Stimulated activated CD8-positive, alpha-beta memory T cell treated with anti-CD3 and anti-CD28 coated beads, Interleukin-15, amount 100 ng/mL, for 48 hours (primary cell): ENCODE measurements around the gene EPHX1.
"Not testable (repeated sequence)": the region's sequence is repeated elsewhere in the genome, so short reads cannot be mapped to it uniquely, and the experiment has no call there.

Experiments used
- DNase-seq, 2 donors: peaks; one replicate each; pipeline ENCODE4 v3.0.0-alpha.2; 2020; ENCODE audit warnings: low read depth in 2 of 2

EPHX1 gene

GRCh38 chr1:225816643-225817538, 7.0 kb downstream of the EPHX1 start:
- DNase-seq = no peak

- no peak for DNase-seq
Measured at GRCh38 chr1:225817611-225818061, 7.7 kb downstream of the EPHX1 start.

- DNase-seq = no peak
Measured at GRCh38 chr1:225818229-225818628, 8.3 kb downstream of the EPHX1 start.

- no peak for DNase-seq
Measured at GRCh38 chr1:225819346-225820192, 9.6 kb downstream of the EPHX1 start.

- no peak for DNase-seq
Measured at GRCh38 chr1:225820522-225821120, 10.7 kb downstream of the EPHX1 start.

GRCh38 chr1:225822655-225823403, 12.9 kb downstream of the EPHX1 start:
- no peak for DNase-seq

GRCh38 chr1:225823811-225824261, 13.9 kb downstream of the EPHX1 start:
- no peak for DNase-seq

- no peak for DNase-seq
Measured at GRCh38 chr1:225824533-225824941, 14.6 kb downstream of the EPHX1 start.

- no peak for DNase-seq
Measured at GRCh38 chr1:225825078-225825477, 15.2 kb downstream of the EPHX1 start.

- no peak for DNase-seq
Measured at GRCh38 chr1:225825607-225826007, 15.7 kb downstream of the EPHX1 start.

- no peak for DNase-seq
Measured at GRCh38 chr1:225827076-225827475, 17.2 kb downstream of the EPHX1 start.

- DNase-seq = no peak
Measured at GRCh38 chr1:225828706-225829345, 18.9 kb downstream of the EPHX1 start.

- DNase-seq = no peak
Measured at GRCh38 chr1:225830841-225831240, 20.9 kb downstream of the EPHX1 start.

- no peak for DNase-seq
Measured at GRCh38 chr1:225834417-225835329, 24.7 kb downstream of the EPHX1 start.

- DNase-seq = no peak
Measured at GRCh38 chr1:225835856-225836255, 25.9 kb downstream of the EPHX1 start.

GRCh38 chr1:225836296-225836695, 26.4 kb downstream of the EPHX1 start:
- DNase-seq = not testable (repeated sequence)

GRCh38 chr1:225838793-225839192, 28.9 kb downstream of the EPHX1 start:
- no peak for DNase-seq

- no peak for DNase-seq
Measured at GRCh38 chr1:225840223-225840610, 30.3 kb downstream of the EPHX1 start.

- no peak for DNase-seq
Measured at GRCh38 chr1:225840713-225841112, 30.8 kb downstream of the EPHX1 start.

- no peak for DNase-seq
Measured at GRCh38 chr1:225842074-225842473, 32.1 kb downstream of the EPHX1 start.
